PC-9 (cell line): ENCODE data around the gene CDON.

ENCODE experiments used
- CTCF ChIP-seq: fragments of 200-600 bp; sonication (generic); conservative IDR thresholded peaks from 2 replicates; pipeline ENCODE4 v1.6.1; 2017; ENCODE audit warnings: mixed run types, antibody characterized with exemption, mild to moderate bottlenecking, moderate library complexity
- EZH2 ChIP-seq: fragments of 200-600 bp; sonication (generic); IDR thresholded peaks from 2 replicates; pipeline ENCODE4 v1.8.0; 2017; ENCODE audit warnings: antibody characterized with exemption, low read depth

GRCh38 chr11:126060757-126061171 is 1.9 kb downstream of the CDON start:
- TF ChIP-seq CTCF: no peak
- TF ChIP-seq EZH2: no peak
